Neural cell (in vitro differentiated cells): ENCODE data around the gene AP3S1. TPM values are rescaled to one million over a fixed set of nuclear protein-coding genes. Genes with fewer than 3 reads are reported as not detected.

Experiments used
- H2AFZ ChIP-seq: fragments of 200-600, 300-800 bp; sonication (generic), shearing (Covaris generic); 2 replicates; pipeline ENCODE4 v1.6.0; 2014; ENCODE audit warnings: low read depth, mild to moderate bottlenecking, antibody characterized with exemption, low read length, moderate library complexity
- H3F3A ChIP-seq: fragments of 200-600 bp; shearing (Covaris generic); 2 replicates; pipeline ENCODE4 v1.6.1; 2016; ENCODE audit warnings: mild to moderate bottlenecking, moderate library complexity, mixed read lengths, antibody characterized with exemption, low read length; ENCODE audit not compliant: insufficient read depth, poor library complexity, severe bottlenecking
- H3K27ac ChIP-seq: fragments of 200-600, 300-800 bp; sonication (generic), shearing (Covaris generic); 2 replicates; pipeline ENCODE4 v1.5.1; 2014; ENCODE audit warnings: mild to moderate bottlenecking, low read length, moderate library complexity
- H3K27me3 ChIP-seq: fragments of 300-800, 200-600 bp; sonication (generic), shearing (Covaris generic); 2 replicates; pipeline ENCODE4 v1.6.0; 2014; ENCODE audit warnings: mild to moderate bottlenecking, low read depth, low read length, moderate library complexity; ENCODE audit not compliant: insufficient read depth
- H3K36me3 ChIP-seq: fragments of 300-800, 200-600 bp; sonication (generic), shearing (Covaris generic); 2 replicates; pipeline ENCODE4 v1.5.1; 2014; ENCODE audit warnings: mild to moderate bottlenecking, antibody characterized with exemption, low read length, moderate library complexity; ENCODE audit not compliant: insufficient read depth
- H3K4me2 ChIP-seq: fragments of 300-800, 200-600 bp; sonication (generic), shearing (Covaris generic); 2 replicates; pipeline ENCODE4 v1.6.0; 2014; ENCODE audit warnings: mild to moderate bottlenecking, low read length
- H3K4me3 ChIP-seq: fragments of 300-800, 200-600 bp; sonication (generic), shearing (Covaris generic); 2 replicates; pipeline ENCODE4 v1.5.1; 2014; ENCODE audit warnings: mild to moderate bottlenecking, low read length, moderate library complexity
- H3K79me2 ChIP-seq: fragments of 200-600 bp; shearing (Covaris generic); replicated peaks from 2 replicates; pipeline ENCODE4 v1.6.0; 2014; ENCODE audit warnings: mild to moderate bottlenecking, low read length, moderate library complexity; ENCODE audit not compliant: insufficient read depth
- H3K9ac ChIP-seq: fragments of 300-800, 200-600 bp; sonication (generic), shearing (Covaris generic); 2 replicates; pipeline ENCODE4 v1.6.1; 2016; ENCODE audit warnings: mild to moderate bottlenecking, low read length, mixed read lengths
- H3K9me2 ChIP-seq: fragments of 200-600 bp; shearing (Covaris generic); 2 replicates; pipeline ENCODE4 v1.6.1; 2016; ENCODE audit warnings: mild to moderate bottlenecking, low read length, mixed read lengths; ENCODE audit not compliant: insufficient read depth
- H3K9me3 ChIP-seq: fragments of 200-600, 300-800 bp; sonication (generic), shearing (Covaris generic); 2 replicates; pipeline ENCODE4 v1.6.1; 2016; ENCODE audit warnings: mild to moderate bottlenecking, mixed run types, low read length, moderate library complexity, mixed read lengths
- H4K20me1 ChIP-seq: fragments of 200-600 bp; shearing (Covaris generic); 2 replicates; pipeline ENCODE4 v1.6.1; 2016; ENCODE audit warnings: mild to moderate bottlenecking, mixed run types; ENCODE audit not compliant: insufficient read depth
- CTCF ChIP-seq: fragments of 450-650 bp; IDR thresholded peaks from 2 replicates; pipeline ENCODE4 v1.5.1; 2014; ENCODE audit warnings: antibody characterized with exemption, mild to moderate bottlenecking, moderate library complexity; ENCODE audit not compliant: poor library complexity, severe bottlenecking
- EP300 ChIP-seq: fragments of 450-650 bp; conservative IDR thresholded peaks from 2 replicates; pipeline ENCODE4 v1.6.1; 2014; ENCODE audit warnings: antibody characterized with exemption, mild to moderate bottlenecking, moderate library complexity; ENCODE audit not compliant: poor library complexity, severe bottlenecking
- EZH2 ChIP-seq: fragments of 200-600, 300-800 bp; shearing (Covaris generic), sonication (generic); IDR thresholded peaks from 2 replicates; pipeline ENCODE4 v1.6.1; 2014; ENCODE audit warnings: antibody characterized with exemption, low read length, borderline replicate concordance, mild to moderate bottlenecking; ENCODE audit not compliant: insufficient read depth, poor library complexity, severe bottlenecking
- MXI1 ChIP-seq: fragments of 450-650 bp; conservative IDR thresholded peaks from 2 replicates; pipeline ENCODE4 v1.6.1; 2014; ENCODE audit warnings: antibody characterized with exemption, mild to moderate bottlenecking; ENCODE audit not compliant: poor library complexity, severe bottlenecking
- POLR2AphosphoS5 ChIP-seq: IDR thresholded peaks from 2 replicates; pipeline ENCODE4 v1.6.1; 2012
- RAD21 ChIP-seq: fragments of 450-650 bp; conservative IDR thresholded peaks from 2 replicates; pipeline ENCODE4 v1.6.1; 2014; ENCODE audit warnings: antibody characterized with exemption, mild to moderate bottlenecking, moderate library complexity
- REST ChIP-seq: IDR thresholded peaks from 2 replicates; pipeline ENCODE4 v1.6.1; 2012; ENCODE audit warnings: borderline replicate concordance
- SMC3 ChIP-seq: fragments of 450-650 bp; conservative IDR thresholded peaks from 2 replicates; pipeline ENCODE4 v1.6.1; 2014; ENCODE audit warnings: antibody characterized with exemption, mild to moderate bottlenecking, moderate library complexity; ENCODE audit not compliant: poor library complexity
- TAF1 ChIP-seq: IDR thresholded peaks from 2 replicates; pipeline ENCODE4 v1.6.1; 2012; ENCODE audit warnings: low read depth
- polyA plus RNA-seq: library from polyadenylated mRNA; depleted of rRNA; stranded (reverse); fragments of >200 nt; gene quantifications from 2 replicates; pipeline ENCODE4 v1.2.3, GENCODE V29; 2014

The AP3S1 gene
- polyA plus RNA-seq, 1 donor from 2014 or later, result 207 TPM

- no peaks in the 10 kb centered on the region for H3K36me3 ChIP-seq
- H2AFZ ChIP-seq, result no peak overlapping the region
- no peak overlapping the region for H3K27ac ChIP-seq
- H3K9me3 ChIP-seq, result no peaks in the 10 kb centered on the region
- no peaks in the 10 kb centered on the region for H3K79me2 ChIP-seq
- TF ChIP-seq EZH2 (no peak), REST (no peak)
- H3K4me3 ChIP-seq, result no peak overlapping the region
- no peak overlapping the region for H3K9ac ChIP-seq
- no peaks in the 10 kb centered on the region for H3K9me2 ChIP-seq
- no peaks in the 10 kb centered on the region for H3F3A ChIP-seq
- H4K20me1 ChIP-seq, result no peaks in the 10 kb centered on the region
- no peak overlapping the region for H3K4me2 ChIP-seq
- H3K27me3 ChIP-seq, result no peaks in the 10 kb centered on the region
These were observed 110.9 kb downstream of the AP3S1 start for GRCh38 chr5:115952588-115952987.

GRCh38 chr5:115954144-115954543, 112.4 kb downstream of the AP3S1 start:
- no peaks in the 10 kb centered on the region for H3F3A ChIP-seq
- TF ChIP-seq RAD21, result no peak
- no peak for TF ChIP-seq EZH2

GRCh38 chr5:115956957-115957356, 115.2 kb downstream of the AP3S1 start:
- Histone ChIP-seq H3K9ac (no peak overlapping the region), H4K20me1 (no peaks in the 10 kb centered on the region)

More at GRCh38 chr5:115954144-115954543, 112.4 kb downstream of the AP3S1 start:
- H3K9me3 ChIP-seq, result no peaks in the 10 kb centered on the region
- H2AFZ ChIP-seq, result no peak overlapping the region
- no peak overlapping the region for H3K9ac ChIP-seq
- H3K4me3 ChIP-seq, result no peak overlapping the region
- H3K27me3 ChIP-seq, result no peaks in the 10 kb centered on the region
- no peaks in the 10 kb centered on the region for H3K79me2 ChIP-seq
- no peaks in the 10 kb centered on the region for H3K9me2 ChIP-seq
- H3K4me2 ChIP-seq, result no peak overlapping the region
- no peak overlapping the region for H3K27ac ChIP-seq
- no peaks in the 10 kb centered on the region for H4K20me1 ChIP-seq
- no peaks in the 10 kb centered on the region for H3K36me3 ChIP-seq

More at GRCh38 chr5:115956957-115957356, 115.2 kb downstream of the AP3S1 start:
- Histone ChIP-seq H3K4me3 (no peak overlapping the region), H3K27me3 (peaks cover 18% of the 10 kb centered on the region), H3K79me2 (no peaks in the 10 kb centered on the region), H3K9me3 (no peaks in the 10 kb centered on the region), H3K9me2 (no peaks in the 10 kb centered on the region), H3K36me3 (no peaks in the 10 kb centered on the region), H3K27ac (no peak overlapping the region), H2AFZ (no peak overlapping the region), H3F3A (no peaks in the 10 kb centered on the region), H3K4me2 (no peak overlapping the region)
- no peak for TF ChIP-seq MXI1
- TF ChIP-seq RAD21, result no peak
- no peak for TF ChIP-seq SMC3
- TF ChIP-seq EZH2, result no peak
- no peak for TF ChIP-seq CTCF
- TF ChIP-seq REST, result no peak
- TF ChIP-seq POLR2AphosphoS5, result no peak
- no peak for TF ChIP-seq TAF1
- TF ChIP-seq EP300, result no peak
